Memory B cell (primary cell): Measurements from ENCODE around the gene CHST15.

Experiments used
- ATAC-seq: fragments of 150-1000 bp; cut with Tn5 transposase; 2 replicates; pipeline ENCODE4 v1.10.0; 2021; ENCODE audit warnings: low read depth, mild to moderate bottlenecking, moderate library complexity
- DNase-seq, 2 donors: peaks; one replicate each; pipeline ENCODE4 v3.0.0; 2022; ENCODE audit warnings: low spot score in 2 of 2
- H3K27ac Mint-ChIP-seq: one replicate; pipeline ENCODE4 v1.8.0; 2022; ENCODE audit warnings: mild to moderate bottlenecking, moderate library complexity, mixed read lengths
- H3K27me3 Mint-ChIP-seq: one replicate; pipeline ENCODE4 v1.8.0; 2022; ENCODE audit warnings: mixed read lengths
- H3K36me3 Mint-ChIP-seq: one replicate; pipeline ENCODE4 v1.8.0; 2022; ENCODE audit warnings: mild to moderate bottlenecking, mixed read lengths
- H3K4me1 Mint-ChIP-seq: one replicate; pipeline ENCODE4 v1.8.0; 2022; ENCODE audit warnings: mixed read lengths
- H3K4me3 Mint-ChIP-seq: one replicate; pipeline ENCODE4 v1.8.0; 2022; ENCODE audit warnings: mild to moderate bottlenecking, moderate library complexity, mixed read lengths
- H3K9me3 Mint-ChIP-seq: one replicate; pipeline ENCODE4 v1.8.0; 2022; ENCODE audit warnings: mixed read lengths

CHST15 gene

DNA sequence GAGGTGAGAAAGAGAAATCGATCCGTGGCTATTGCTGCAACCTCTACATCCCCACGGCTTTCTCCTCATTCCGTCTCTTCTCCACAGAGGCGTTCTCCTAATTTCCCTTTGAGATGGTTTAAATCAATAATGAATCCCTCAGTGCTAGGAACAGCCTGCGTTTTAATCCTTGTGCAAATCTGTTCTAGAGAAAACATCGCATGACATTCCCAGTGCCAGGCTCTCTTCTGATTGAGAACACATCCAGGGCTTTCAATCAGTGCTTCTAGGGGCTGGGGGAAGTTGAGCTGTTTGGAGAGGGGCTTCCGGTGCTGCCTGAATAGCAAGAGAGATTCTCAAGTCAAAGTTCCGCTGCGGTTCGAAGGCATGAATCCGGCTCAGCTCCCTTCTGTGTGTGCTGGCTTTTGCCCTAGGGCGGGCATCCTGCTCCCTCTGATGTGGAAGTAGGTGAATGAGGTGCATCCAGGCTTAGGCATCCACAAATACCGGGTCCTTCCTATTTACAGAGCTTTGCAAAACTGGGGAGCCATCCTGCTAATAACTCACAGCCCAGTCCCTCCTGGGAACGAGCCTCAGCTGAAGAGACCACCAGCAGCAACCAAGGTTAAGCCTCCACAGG is 62.8 kb downstream of the CHST15 start:
- H3K27me3 Mint-ChIP-seq: no peaks in the 10 kb centered on the region
- no peak overlapping the region for H3K4me3 Mint-ChIP-seq

DNA sequence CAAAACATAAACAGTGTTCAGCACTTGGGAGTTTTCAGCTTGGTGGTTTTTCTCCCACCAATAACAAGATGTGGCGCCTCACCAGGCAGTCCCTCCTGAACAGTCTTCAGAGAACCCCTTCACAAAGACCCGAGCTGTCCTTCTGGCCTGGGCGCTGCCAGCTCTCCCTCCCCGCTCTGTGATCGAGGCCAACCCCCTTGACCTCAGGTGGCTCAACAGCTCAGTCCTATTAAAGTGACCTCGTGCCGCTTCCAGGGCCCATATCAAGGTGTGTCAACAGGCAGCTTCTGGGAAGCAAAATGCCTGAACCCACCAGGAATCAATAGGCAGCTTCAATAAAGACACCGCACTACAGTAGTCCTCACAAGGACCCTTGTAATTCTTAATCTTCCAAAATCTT is 63.3 kb downstream of the CHST15 start:
- Mint-ChIP-seq H3K36me3 (peaks cover 20% of the 10 kb centered on the region), H3K4me3 (no peak overlapping the region), H3K27me3 (no peaks in the 10 kb centered on the region), H3K27ac (no peak overlapping the region), H3K9me3 (no peaks in the 10 kb centered on the region), H3K4me1 (peaks cover 15% of the 10 kb centered on the region)
- no peak for ATAC-seq
- DNase-seq: no peak

More for the DNA sequence above, 62.8 kb downstream of the CHST15 start:
- no peaks in the 10 kb centered on the region for H3K9me3 Mint-ChIP-seq
- DNase-seq: no peak
- no peak for ATAC-seq
- peaks cover 16% of the 10 kb centered on the region for H3K4me1 Mint-ChIP-seq
- no peak overlapping the region for H3K27ac Mint-ChIP-seq
- peaks cover 20% of the 10 kb centered on the region for H3K36me3 Mint-ChIP-seq

DNA sequence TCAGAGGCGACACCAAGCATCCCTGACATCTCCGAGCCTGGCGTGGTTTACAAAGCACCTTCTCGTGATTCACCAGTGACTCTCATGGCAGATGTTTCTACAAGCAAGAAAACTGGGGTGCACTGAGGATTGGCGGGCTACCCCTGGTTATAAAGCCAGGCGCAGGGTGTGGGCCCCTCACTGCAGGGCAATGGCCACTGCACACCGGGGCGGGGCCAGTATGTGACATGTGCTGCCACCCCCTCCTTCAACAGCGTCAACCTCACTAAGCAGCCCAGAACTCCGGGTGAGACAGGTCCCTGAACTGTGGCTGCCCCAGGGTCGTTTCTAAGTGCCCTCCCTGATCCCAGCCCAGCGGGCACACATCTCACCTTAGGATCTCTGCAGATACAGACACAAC is 63.8 kb downstream of the CHST15 start:
- no peaks in the 10 kb centered on the region for H3K27me3 Mint-ChIP-seq
- peaks cover 20% of the 10 kb centered on the region for H3K36me3 Mint-ChIP-seq
- H3K4me1 Mint-ChIP-seq: peaks cover 15% of the 10 kb centered on the region
- no peaks in the 10 kb centered on the region for H3K9me3 Mint-ChIP-seq
- H3K27ac Mint-ChIP-seq: no peak overlapping the region
- ATAC-seq: no peak
- no peak overlapping the region for H3K4me3 Mint-ChIP-seq
- DNase-seq: no peak

DNA sequence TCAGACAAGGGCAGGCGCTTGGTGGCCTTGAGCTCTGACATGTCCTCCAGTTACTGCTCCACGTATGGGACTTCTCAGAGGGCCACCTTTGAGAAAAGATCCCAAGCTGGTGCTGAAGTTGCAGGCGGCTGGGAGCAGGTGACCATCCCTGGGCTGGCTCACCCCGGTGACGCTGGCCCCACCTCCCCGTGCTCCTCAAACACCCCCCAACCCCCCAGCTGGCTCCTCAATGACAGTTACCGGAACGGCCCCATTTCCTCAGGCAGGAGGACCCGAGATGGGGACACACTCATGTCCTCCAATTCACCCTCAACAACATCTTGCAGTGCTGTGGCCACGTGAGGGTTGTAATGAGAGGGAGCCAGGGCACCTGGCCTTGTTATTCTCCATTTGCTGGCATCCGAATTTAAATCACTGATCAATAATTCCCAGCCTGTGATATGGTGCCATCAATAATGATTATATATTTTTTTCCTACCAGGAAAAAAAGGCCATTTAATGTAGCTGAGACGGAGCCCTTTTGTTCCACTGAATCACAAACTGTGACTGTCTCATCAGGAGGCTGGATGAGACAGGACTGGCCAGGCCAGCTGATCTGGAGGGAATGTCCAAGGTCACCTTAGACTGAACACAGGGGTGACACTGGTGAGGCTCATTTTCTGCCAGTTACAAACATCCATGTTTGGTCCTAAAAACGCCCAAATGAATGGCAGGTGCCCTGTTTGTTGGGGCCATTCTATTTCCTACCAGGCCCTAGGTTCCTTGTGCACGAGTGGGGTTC is 64.5 kb downstream of the CHST15 start:
- H3K36me3 Mint-ChIP-seq: peaks cover 19% of the 10 kb centered on the region
- H3K27me3 Mint-ChIP-seq: no peaks in the 10 kb centered on the region
- no peak for DNase-seq
- H3K9me3 Mint-ChIP-seq: no peaks in the 10 kb centered on the region
- no peak for ATAC-seq
- H3K27ac Mint-ChIP-seq: no peak overlapping the region
- H3K4me3 Mint-ChIP-seq: no peak overlapping the region
- peaks cover 12% of the 10 kb centered on the region for H3K4me1 Mint-ChIP-seq

DNA sequence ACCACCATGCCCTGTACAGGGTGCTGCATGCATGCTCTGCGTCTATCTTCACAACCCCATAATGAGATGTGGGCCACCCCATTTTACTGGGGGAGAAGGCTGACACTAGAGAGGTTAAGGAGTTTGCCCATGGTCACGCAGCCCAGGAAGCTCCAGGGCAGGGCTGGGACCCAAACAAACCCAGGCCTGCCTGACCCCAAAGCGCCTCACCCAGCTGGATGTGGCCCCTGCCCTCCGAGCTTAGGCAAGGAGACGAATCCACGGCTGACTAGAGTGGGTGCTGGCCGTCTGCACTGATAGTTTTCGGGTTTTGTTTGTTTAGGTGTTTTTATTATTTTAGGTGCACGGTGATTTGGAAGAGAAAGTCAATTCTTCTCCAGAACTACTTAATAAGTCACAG is 65.7 kb downstream of the CHST15 start:
- no peak overlapping the region for H3K27ac Mint-ChIP-seq
- no peak overlapping the region for H3K4me3 Mint-ChIP-seq
- H3K27me3 Mint-ChIP-seq: no peaks in the 10 kb centered on the region
- DNase-seq: no peak
- H3K4me1 Mint-ChIP-seq: peaks cover 14% of the 10 kb centered on the region
- H3K9me3 Mint-ChIP-seq: no peaks in the 10 kb centered on the region
- ATAC-seq: no peak
- peaks cover 18% of the 10 kb centered on the region for H3K36me3 Mint-ChIP-seq

DNA sequence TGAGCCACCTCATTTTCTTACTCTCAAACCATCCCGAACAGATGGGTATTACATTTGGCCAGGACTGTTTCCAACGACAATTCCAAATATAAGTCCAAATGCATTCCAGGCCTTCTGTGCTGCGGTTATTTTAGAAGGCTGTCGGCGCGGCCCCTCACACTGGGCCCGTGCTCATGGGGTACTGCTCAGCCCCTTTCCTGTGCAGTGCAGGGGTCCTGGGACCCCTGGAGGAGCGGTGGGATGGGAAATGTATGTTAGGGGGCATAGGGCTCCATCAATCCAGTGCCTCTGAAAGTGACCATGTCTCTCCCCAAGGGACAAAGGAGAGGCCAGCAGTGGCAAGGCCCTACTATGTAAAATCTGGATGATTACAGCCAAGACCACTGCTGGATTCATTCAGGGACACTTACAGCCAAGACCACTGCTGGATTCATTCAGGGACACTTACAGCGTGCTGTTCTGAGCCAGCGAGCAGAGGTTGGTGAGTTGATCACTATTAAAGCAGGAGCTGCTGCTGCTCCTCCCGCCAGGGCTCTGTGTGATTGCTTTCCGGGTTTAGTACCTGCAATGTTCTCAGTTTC is 66.3 kb downstream of the CHST15 start:
- no peak for DNase-seq
- Mint-ChIP-seq H3K9me3 (no peaks in the 10 kb centered on the region), H3K4me1 (peaks cover 14% of the 10 kb centered on the region), H3K27me3 (no peaks in the 10 kb centered on the region), H3K27ac (no peak overlapping the region), H3K4me3 (no peak overlapping the region), H3K36me3 (peaks cover 18% of the 10 kb centered on the region)
- ATAC-seq: no peak

DNA sequence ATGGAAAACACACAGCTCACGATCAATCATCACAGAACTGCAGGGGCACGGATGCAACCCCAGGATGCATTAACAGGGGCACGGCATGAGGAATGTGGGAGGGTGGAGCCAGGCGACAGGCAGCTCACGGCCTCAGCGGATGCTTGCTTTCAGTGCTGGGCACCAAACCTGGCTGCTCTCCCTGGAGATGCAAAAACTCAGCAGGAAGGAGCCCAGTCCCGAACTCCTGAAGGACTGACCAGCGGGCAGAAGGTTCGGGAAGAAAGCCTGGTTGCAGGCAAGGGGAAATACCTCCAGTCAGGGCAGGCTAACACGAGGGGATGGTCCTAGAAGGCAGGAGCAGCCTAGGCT is 66.8 kb downstream of the CHST15 start:
- no peak for DNase-seq
- H3K4me3 Mint-ChIP-seq: no peak overlapping the region
- peaks cover 20% of the 10 kb centered on the region for H3K36me3 Mint-ChIP-seq
- no peak for ATAC-seq
- H3K27ac Mint-ChIP-seq: no peak overlapping the region
- H3K4me1 Mint-ChIP-seq: peaks cover 14% of the 10 kb centered on the region
- H3K27me3 Mint-ChIP-seq: no peaks in the 10 kb centered on the region
- H3K9me3 Mint-ChIP-seq: no peaks in the 10 kb centered on the region

DNA sequence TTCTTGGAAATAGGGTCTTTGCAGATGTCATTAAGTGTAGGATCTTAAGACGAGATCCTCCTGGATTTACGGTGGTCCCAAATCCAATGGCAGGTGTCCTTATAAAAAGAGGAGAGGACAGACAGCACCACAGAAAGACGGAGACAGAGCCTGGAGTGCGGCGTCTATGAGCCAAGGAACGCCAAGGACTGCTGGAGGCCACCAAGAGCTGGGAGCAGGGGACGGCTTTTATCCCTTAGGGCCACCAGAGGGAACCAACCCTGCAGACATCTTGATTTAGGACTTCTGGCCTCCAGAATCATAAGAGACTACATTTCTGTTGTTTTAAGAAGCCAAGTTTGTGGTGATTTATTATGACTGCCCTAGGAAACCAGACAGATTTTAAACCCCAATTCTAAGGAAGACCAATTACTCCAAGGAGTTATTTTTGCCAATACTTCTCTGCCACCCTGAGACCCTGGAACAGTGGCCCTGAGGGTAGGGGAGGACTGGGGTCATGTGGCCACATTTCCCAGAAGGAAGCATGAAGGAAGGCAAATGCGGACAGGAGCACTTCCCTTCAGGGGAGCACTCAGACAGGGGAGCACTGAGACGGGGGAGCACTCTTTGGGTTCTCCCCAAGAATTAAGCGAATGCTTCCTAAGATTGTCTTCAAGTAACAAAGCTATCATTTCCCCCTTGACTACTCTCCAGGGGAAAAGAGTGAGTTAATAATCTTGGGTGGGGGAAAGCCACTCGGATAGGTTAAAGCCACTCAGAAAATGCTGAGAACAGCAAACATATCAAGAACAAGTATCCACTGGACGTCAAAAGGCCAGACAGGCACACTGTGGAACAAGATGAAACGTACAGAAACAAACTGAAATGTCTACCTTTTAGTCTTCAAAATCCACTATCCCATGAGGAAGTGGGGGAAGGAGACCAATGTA is 67.5 kb downstream of the CHST15 start:
- H3K36me3 Mint-ChIP-seq: peaks cover 20% of the 10 kb centered on the region
- ATAC-seq (peak; percentile 60), DNase-seq (no peak)
- H3K27me3 Mint-ChIP-seq: no peaks in the 10 kb centered on the region
- H3K4me1 Mint-ChIP-seq: peaks cover 13% of the 10 kb centered on the region
- H3K4me3 Mint-ChIP-seq: no peak overlapping the region
- H3K27ac Mint-ChIP-seq: no peak overlapping the region
- no peaks in the 10 kb centered on the region for H3K9me3 Mint-ChIP-seq

DNA sequence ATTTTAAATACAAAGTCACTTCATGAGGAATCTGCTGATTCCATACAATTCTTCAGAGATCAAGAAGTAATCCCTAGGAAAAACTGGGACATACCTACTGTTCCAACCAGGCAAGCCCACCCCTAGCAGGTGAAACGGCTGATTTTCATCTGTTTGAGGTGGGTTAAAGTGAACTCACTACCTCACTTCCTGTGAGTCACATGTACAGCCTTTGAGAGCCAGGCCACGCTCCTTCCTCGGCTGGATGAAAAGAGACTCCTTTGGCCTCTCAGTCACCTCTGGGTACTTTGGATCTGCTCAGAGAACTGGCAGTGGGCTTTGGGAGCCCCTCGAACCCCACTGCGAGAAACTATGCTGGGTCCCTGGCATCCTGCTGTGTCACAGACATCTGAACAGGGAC is 68.2 kb downstream of the CHST15 start:
- Mint-ChIP-seq H3K4me3 (no peak overlapping the region), H3K9me3 (no peaks in the 10 kb centered on the region), H3K27me3 (no peaks in the 10 kb centered on the region), H3K36me3 (peaks cover 22% of the 10 kb centered on the region), H3K4me1 (peaks cover 13% of the 10 kb centered on the region), H3K27ac (no peak overlapping the region)
- ATAC-seq (no peak), DNase-seq (no peak)

DNA sequence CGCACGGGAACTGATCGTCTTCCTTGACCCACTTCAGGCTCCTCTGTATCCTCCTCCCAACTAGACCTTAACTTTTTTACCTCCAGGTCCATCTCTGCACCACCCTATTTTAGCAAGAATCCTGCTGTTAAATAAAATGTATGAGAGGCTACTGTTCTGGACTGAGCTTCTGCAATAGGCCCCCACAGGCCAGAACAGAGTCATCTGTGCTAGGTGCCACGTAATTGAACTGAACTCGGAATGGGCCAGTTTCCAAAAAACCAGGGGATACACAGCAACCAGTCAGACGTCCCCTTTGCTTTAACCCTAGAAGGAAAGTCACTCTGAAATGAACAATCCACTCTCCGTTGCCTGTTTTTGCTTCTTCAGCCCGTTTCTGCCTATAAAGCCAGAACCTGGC is 71.3 kb downstream of the CHST15 start:
- Mint-ChIP-seq H3K4me3 (no peak overlapping the region), H3K27me3 (no peaks in the 10 kb centered on the region), H3K4me1 (peaks cover 13% of the 10 kb centered on the region), H3K36me3 (peaks cover 24% of the 10 kb centered on the region), H3K9me3 (no peaks in the 10 kb centered on the region), H3K27ac (no peak overlapping the region)
- no peak for DNase-seq
- ATAC-seq: no peak

DNA sequence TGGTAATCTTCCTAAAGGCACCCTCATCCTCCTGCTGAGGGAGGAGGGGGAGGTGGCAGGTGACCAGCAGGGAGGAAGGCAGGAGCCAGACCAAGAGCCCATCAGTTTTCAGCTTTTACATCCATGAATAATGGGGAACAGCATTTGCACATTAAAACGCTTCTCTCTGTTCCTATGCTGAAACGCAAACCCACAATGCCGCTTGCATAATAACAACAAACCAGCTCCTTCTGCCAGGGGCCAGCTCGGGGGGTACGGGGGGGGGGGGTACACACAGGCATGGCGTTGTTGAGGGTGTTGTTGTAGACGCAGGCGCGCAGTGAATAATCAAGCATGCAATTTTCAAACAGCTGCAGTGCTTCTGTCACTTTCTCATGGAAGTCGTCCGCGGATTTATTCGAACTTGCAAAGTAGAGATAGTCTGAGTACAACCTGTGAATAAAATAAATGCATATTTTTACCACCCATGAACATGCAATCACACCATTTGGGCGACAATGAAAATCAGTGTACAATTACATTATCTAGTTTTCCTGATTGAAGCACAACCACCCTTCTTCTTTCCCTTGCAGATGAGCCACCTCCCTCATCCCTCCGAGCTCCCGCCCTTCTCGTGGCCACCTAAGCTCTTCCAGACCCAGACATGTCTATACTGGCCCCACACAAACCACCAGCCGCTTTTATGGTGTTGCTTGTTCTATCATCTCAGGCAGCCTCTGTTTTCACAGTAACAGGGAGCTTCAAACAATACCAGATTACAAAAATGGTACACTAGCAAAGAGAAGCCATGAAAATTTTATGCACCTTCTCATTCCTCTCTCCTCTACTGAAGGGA is 72.2 kb downstream of the CHST15 start:
- Mint-ChIP-seq H3K4me3 (no peak overlapping the region), H3K36me3 (peaks cover 24% of the 10 kb centered on the region), H3K27ac (no peak overlapping the region), H3K27me3 (no peaks in the 10 kb centered on the region), H3K9me3 (no peaks in the 10 kb centered on the region), H3K4me1 (peaks cover 9% of the 10 kb centered on the region)
- ATAC-seq: no peak
- DNase-seq: no peak

DNA sequence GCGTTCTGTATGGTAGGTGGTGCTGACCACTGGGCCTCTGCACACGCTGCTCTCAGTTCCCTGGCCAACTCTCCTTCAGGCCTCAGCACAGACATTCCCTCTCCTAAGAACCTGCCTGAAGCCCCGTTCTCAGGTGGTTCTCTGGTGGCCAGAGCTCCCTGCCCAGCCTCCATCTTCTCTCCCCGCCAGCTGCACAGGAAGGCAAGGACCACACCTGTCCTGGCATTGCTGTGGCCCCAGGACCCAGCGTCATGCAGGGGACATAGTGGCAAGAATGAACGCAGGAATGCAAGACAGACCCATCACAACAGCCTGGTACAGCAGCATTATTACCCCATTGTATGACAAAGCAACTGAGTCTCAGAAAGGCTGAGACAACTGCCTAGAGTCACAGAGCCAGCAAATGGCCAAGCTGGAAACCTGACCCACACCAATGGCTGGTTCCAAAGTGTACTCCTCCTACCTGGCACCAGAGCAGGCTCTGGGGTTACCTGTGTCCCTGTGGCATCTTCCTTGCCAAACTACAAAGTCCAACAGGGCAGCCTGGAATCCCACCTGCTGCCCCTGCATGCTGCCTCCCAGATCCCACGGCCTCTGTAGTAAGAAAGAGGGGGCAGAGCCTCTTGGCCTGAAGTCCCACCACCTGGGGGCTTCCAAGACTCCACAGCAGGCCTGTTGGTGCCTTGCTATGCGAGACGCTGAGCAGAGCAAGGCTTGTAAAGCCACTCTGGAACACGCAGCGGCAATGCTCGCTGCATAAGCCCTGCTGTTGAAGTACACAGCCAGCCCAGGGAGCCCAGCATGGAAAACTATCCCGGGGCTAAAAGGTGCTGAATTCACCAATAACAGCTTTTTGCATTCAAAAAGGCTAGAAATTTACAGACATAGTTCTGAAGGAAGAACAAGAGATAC is 73.3 kb downstream of the CHST15 start:
- Mint-ChIP-seq H3K9me3 (no peaks in the 10 kb centered on the region), H3K27me3 (no peaks in the 10 kb centered on the region), H3K4me3 (no peak overlapping the region), H3K4me1 (peaks cover 3% of the 10 kb centered on the region), H3K36me3 (peaks cover 28% of the 10 kb centered on the region), H3K27ac (no peak overlapping the region)
- DNase-seq (no peak), ATAC-seq (no peak)
